ENCODE data around the gene TCEAL6.
"Not testable (repeated sequence)": the region's sequence is repeated elsewhere in the genome, so short reads cannot be mapped to it uniquely, and the experiment has no call there.

DNA sequence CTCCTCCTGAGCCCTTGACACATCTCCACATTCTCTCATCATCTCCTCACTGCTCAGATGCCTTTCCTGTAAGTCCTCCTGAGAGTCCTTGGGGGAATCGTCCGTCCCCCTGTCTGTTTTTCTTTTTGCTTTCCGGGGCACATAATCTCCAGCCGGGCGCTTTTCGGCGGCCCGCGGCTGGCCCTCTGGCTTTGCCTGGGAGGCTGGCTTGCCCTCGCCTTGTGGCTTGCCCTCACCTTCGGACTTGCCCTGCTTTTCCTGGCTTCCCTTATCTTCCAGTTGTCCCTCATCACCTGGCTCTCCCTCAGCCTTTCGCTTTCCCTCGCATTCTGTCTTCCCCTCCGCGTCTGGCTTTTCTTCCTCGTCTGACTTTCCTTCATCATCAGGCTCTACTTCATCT lies 1.4 kb downstream of the TCEAL6 start:
- TF ChIP-seq CTCF (IDR thresholded peaks at IDR 0.05; ENCODE audit: low read length); EZH2phosphoT487 (IDR thresholded peaks at IDR 0.05; ENCODE audit: low read length); EZH2 (optimal IDR thresholded peaks at IDR 0.05; ENCODE audit: low read depth, low read length): not testable (repeated sequence)

Measured in MM.1S (cell line).